WI38 (cell line): ENCODE data around the gene VAPA.
A peak's percentile ranks its signal among the peaks of the same experiment; 100 is the strongest.
"Not testable (repeated sequence)": the region's sequence is repeated elsewhere in the genome, so short reads cannot be mapped to it uniquely, and the experiment has no call there.

ENCODE experiments used
- H3K4me3 ChIP-seq: 2 replicates; pipeline ENCODE4 v1.5.1; 2011; ENCODE audit warnings: low read depth, mild to moderate bottlenecking, control low read depth, low read length
- TF ChIP-seq, protein P1 (sequence below): IDR thresholded peaks from 2 replicates; pipeline ENCODE4 v1.5.1; 2012; ENCODE audit warnings: low read depth, mild to moderate bottlenecking, control low read depth, low read length

VAPA gene

DNA sequence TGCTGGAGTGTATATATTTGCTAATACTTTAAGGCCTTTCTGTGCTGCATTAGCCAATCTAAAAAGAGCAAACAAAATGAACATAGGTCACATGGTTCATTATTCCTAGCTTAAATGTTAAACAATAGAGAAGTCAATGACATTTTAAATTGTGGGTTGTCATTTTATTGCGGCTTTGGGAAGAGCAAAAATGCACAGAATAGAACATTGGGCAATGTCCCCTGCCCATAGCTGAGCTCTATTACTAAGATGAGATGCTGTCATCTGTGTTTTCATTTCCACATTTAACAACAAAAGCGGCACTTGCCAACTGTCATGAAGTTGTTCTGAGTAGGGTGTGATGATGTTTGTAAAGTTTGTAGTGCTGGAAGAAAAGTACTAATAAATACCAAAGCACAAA lies 3.2 kb upstream of the VAPA start:
- TF ChIP-seq, protein P1, sequence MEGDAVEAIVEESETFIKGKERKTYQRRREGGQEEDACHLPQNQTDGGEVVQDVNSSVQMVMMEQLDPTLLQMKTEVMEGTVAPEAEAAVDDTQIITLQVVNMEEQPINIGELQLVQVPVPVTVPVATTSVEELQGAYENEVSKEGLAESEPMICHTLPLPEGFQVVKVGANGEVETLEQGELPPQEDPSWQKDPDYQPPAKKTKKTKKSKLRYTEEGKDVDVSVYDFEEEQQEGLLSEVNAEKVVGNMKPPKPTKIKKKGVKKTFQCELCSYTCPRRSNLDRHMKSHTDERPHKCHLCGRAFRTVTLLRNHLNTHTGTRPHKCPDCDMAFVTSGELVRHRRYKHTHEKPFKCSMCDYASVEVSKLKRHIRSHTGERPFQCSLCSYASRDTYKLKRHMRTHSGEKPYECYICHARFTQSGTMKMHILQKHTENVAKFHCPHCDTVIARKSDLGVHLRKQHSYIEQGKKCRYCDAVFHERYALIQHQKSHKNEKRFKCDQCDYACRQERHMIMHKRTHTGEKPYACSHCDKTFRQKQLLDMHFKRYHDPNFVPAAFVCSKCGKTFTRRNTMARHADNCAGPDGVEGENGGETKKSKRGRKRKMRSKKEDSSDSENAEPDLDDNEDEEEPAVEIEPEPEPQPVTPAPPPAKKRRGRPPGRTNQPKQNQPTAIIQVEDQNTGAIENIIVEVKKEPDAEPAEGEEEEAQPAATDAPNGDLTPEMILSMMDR: no peak
- no peak overlapping the region for H3K4me3 ChIP-seq

DNA sequence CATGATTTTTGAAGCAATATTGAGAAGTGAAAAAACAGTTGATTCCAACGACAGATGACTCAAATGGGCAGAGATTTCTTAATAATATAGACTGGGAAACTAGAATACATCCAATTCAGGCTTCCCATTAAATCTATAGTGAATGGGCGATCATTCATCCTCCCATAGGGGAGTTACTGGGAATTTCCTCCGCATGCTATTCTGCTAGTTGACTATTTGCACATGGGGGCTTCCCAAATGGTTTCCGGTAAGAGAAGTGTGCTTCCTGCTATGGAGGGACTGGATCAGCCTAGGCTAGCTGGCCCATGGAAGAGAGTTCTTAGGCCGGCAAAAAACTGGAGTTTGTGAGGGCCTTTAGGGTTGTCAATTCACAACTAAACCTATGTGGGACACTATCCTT lies 2.6 kb upstream of the VAPA start:
- no peak overlapping the region for H3K4me3 ChIP-seq
- TF ChIP-seq, protein P1: no peak

DNA sequence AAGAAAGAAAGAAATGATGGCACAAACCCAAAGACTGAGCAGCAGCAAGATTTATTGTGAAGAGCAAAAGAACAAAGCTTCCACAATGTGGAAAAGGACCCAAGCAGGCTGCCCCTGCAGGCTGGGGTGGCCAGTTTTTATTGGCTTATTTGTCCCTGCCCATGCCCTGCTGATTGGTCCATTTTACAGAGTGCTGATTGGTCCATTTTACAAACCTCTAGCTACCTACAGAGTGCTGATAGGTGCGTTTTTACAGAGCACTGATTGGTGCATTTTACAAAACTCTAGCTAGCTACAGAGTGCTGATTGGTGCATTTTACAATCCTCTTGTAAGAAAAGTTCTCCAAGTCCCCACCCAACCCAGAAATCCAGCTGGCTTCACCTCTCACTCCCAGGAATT lies 1.5 kb upstream of the VAPA start:
- not testable (repeated sequence) for H3K4me3 ChIP-seq

DNA sequence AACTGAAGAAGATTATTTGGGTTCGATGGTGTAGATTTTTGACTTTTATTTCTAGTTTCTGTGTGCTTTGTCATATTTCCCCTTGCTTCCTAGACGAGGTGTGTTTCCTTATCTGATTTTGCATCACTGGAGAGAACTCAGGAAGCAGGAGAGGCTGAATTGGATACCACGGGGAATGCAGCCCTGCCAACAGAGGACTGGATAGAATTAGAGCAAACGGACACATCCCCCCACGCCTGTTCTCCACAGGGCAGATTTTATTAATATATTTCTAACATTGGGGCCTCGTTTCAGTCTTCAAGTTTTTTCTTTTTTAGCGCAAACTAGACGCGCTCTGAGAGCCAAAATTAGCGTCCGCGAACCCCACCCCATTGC lies 678 bp upstream of the VAPA start:
- H3K4me3 ChIP-seq: peak overlapping the region; percentile 85
- TF ChIP-seq, protein P1: no peak

DNA sequence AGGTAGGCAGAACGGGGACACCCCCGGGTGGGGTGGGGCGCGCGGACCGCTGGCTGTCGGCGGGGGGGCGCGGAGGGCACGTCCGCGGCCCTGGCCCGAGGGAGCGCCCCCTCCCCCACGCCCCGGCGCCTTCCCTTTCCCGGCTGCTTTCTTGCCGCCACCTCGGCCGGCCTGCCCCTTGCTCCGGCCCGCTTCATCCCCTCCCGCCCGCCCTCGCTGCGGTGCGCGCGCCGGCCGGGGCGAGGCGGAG lies 443 bp downstream of the VAPA start:
- H3K4me3 ChIP-seq: peak overlapping the region; percentile 85
- TF ChIP-seq, protein P1: no peak

DNA sequence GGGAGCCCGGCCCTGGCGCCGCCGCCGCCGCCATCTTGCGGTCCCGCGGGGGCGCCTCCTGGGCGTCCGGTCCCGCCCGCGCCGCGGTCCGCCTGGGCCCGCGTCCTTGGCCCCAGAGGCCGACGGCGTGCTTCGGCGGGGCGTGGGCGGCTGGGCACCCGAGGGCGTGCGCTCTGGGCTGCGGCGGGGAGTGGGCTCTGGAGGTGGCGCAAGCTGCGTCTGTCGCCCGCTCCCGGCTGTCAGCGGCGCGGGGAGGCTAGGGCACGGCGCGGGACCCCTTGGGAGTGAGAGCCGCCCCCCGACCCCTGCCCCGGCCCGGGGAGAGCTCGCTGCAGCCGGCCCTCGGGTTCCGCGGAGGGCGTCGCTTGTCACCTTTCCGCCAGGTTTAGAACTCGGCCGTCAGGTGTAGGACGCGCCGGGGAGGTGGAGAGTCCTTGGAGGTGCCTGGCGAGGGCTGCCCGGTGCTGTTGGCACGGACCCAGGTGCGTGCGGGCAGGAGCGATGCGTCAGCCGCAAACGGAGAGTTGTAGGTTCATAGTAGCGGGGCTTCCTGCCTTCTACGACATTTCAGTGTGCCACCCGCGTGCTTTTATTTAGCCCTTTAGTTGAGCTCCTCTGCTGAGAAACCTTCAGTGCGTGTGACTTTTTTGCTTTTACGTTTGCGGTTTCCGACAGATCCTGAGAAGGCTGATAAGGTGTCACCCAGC lies 921 bp downstream of the VAPA start:
- TF ChIP-seq, protein P1: no peak
- H3K4me3 ChIP-seq: peak overlapping the region; percentile 85

DNA sequence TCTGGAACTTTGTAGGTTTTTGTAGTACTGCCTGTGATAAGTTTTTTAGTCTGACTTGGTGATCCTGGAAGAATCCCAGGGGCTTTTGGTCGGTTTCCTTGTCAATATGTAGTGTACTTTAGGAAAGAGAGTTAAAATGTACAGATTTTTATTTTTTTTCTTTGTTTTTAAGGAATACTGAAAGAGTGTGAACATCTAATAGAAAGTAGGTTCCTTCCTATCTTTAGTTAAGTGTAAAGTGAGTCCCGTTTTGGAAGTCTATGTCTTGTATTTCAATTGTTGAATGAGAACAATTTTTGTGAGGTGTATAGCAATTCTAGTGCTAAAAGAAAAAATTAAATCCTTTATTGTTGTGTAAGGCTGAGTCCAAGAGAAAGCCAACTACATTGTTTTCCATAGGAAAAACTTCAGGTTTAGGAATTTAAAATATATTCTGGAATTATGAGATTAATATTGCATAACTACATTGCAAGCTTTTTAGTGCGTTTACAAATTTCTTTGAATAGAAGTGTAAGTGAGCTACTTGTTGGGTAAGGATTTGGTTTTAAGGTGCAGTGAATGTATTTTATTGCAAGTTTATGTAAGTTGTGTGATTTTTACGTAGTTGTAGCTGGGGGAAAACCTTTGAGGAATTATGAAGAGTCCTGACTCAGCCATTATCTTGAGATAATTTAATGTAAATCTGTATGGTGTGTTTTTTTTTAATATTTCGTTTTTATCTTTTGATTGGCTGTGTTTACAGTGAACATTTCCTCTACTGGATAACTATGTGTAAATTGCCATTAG lies 1.7 kb downstream of the VAPA start:
- TF ChIP-seq, protein P1: no peak
- peak overlapping the region; percentile 85 for H3K4me3 ChIP-seq
